RWPE2 (cell line): ENCODE measurements around the gene ANKRD28.

Experiments used
- ATAC-seq: fragments of 200-7000 bp; cut with Tn5 transposase; 3 replicates; pipeline ENCODE4 v1.9.1; 2021; ENCODE audit warnings: low read depth
- DNase-seq: peaks from one replicate; pipeline ENCODE4 v3.0.0-alpha.2; 2020; ENCODE audit warnings: low spot score
- H3K27ac ChIP-seq: fragments of 450-650 bp; 2 replicates; pipeline ENCODE4 v1.5.1; 2017; ENCODE audit warnings: mild to moderate bottlenecking; ENCODE audit not compliant: poor library complexity, severe bottlenecking
- H3K27me3 ChIP-seq: fragments of 250-450 bp; sonication (Bioruptor Pico); 2 replicates; pipeline ENCODE4 v1.5.1; 2021; ENCODE audit warnings: mild to moderate bottlenecking, moderate library complexity; ENCODE audit not compliant: insufficient read depth, poor library complexity, severe bottlenecking
- H3K36me3 ChIP-seq: fragments of 250-450 bp; sonication (Bioruptor Pico); 2 replicates; pipeline ENCODE4 v1.5.1; 2020; ENCODE audit warnings: low read depth, mild to moderate bottlenecking, moderate library complexity
- H3K4me1 ChIP-seq: fragments of 250-450 bp; sonication (Bioruptor Pico); 2 replicates; pipeline ENCODE4 v1.5.1; 2021; ENCODE audit warnings: mild to moderate bottlenecking, moderate library complexity; ENCODE audit not compliant: insufficient read depth, poor library complexity, severe bottlenecking
- H3K4me3 ChIP-seq: fragments of 250-450 bp; sonication (Bioruptor Pico); 2 replicates; pipeline ENCODE4 v1.5.1; 2021; ENCODE audit warnings: mild to moderate bottlenecking, moderate library complexity; ENCODE audit not compliant: severe bottlenecking
- H3K9me3 ChIP-seq: fragments of 250-450 bp; sonication (Bioruptor Pico); 2 replicates; pipeline ENCODE4 v1.5.1; 2021; ENCODE audit warnings: mild to moderate bottlenecking, moderate library complexity; ENCODE audit not compliant: severe bottlenecking
- CTCF ChIP-seq: fragments of 450-650 bp; IDR thresholded peaks from one replicate; pipeline ENCODE4 v1.5.1; 2017; ENCODE audit warnings: mild to moderate bottlenecking, moderate library complexity; ENCODE audit not compliant: poor library complexity, severe bottlenecking

ANKRD28 gene

DNA sequence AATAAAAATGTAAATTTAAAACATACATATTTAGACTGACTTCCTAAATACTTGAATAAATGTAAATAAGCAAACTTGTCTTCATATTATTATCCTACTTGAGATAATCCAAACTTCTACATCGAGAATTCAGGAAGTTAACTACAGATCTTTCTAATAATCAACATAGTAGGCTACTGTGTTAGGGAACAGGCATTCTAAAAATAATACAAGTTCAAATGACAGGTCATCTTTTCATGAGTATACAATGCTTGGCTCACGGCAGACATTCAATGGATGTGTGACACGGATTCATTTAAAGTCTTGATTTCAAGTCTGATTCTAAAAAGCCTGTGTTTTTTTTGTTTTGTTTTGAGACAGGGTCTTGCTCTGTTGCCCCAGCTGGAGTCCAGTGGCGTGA, 107.5 kb downstream of the ANKRD28 start:
- no peak overlapping the region for H3K4me3 ChIP-seq
- no peaks in the 10 kb centered on the region for H3K9me3 ChIP-seq
- peaks cover 84% of the 10 kb centered on the region for H3K36me3 ChIP-seq
- no peaks in the 10 kb centered on the region for H3K27me3 ChIP-seq
- no peak overlapping the region for H3K27ac ChIP-seq
- H3K4me1 ChIP-seq = no peaks in the 10 kb centered on the region
- TF ChIP-seq CTCF = no peak
- ATAC-seq = no peak
- DNase-seq = no peak

- no peak for TF ChIP-seq CTCF
- Histone ChIP-seq H3K27me3 (no peaks in the 10 kb centered on the region), H3K36me3 (peaks cover 83% of the 10 kb centered on the region), H3K4me3 (no peak overlapping the region), H3K4me1 (no peaks in the 10 kb centered on the region), H3K27ac (no peak overlapping the region), H3K9me3 (no peaks in the 10 kb centered on the region)
- DNase-seq (no peak), ATAC-seq (no peak)
These were observed 111.9 kb downstream of the ANKRD28 start for GRCh38 chr3:15685927-15686326.

GRCh38 chr3:15683253-15683652, 114.5 kb downstream of the ANKRD28 start:
- no peaks in the 10 kb centered on the region for H3K9me3 ChIP-seq
- no peaks in the 10 kb centered on the region for H3K27me3 ChIP-seq
- H3K27ac ChIP-seq = no peak overlapping the region
- H3K4me3 ChIP-seq = no peak overlapping the region
- DNase-seq (no peak), ATAC-seq (no peak)
- H3K36me3 ChIP-seq = peaks cover 78% of the 10 kb centered on the region
- H3K4me1 ChIP-seq = no peaks in the 10 kb centered on the region
- TF ChIP-seq CTCF = no peak

DNA sequence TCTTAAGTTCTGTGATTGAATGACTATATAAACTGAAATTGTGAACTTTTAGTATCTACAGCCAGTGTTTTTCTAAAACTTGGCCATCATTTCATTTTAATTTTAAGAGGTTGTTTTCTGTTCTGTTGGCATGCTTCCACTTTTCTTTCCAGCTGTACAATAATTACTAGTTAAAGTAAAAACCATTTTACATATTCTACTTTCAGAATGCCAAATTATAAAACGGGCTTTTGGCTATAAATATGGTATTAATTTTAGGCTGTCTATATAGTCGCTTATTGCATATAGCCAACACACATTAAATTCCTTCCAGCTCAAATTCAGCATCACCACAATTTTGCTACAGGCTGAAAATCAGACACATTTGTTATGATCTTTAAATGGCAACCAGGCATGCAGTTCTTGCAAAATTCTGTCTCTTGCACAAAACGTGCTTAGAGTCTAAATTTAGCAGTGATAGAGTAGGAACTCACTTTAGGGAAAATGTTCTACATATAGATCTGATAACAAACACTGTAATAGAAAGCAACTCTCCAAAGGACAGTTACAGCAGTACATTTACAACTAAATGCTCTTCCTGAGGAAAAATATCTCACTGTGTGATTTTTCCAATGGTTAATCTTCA, 115.1 kb downstream of the ANKRD28 start:
- TF ChIP-seq CTCF = no peak
- no peak overlapping the region for H3K27ac ChIP-seq
- H3K9me3 ChIP-seq = no peaks in the 10 kb centered on the region
- no peak for ATAC-seq
- no peaks in the 10 kb centered on the region for H3K4me1 ChIP-seq
- no peak overlapping the region for H3K4me3 ChIP-seq
- H3K27me3 ChIP-seq = no peaks in the 10 kb centered on the region
- peaks cover 79% of the 10 kb centered on the region for H3K36me3 ChIP-seq
- DNase-seq = no peak

GRCh38 chr3:15681668-15682067, 116.1 kb downstream of the ANKRD28 start:
- no peak for TF ChIP-seq CTCF
- no peaks in the 10 kb centered on the region for H3K9me3 ChIP-seq
- H3K36me3 ChIP-seq = peaks cover 82% of the 10 kb centered on the region
- DNase-seq (no peak), ATAC-seq (no peak)
- no peaks in the 10 kb centered on the region for H3K27me3 ChIP-seq
- H3K4me1 ChIP-seq = no peaks in the 10 kb centered on the region
- no peak overlapping the region for H3K4me3 ChIP-seq
- no peak overlapping the region for H3K27ac ChIP-seq
